Erythroblast (primary cell): ENCODE results near the gene DNAAF1.

Experiments
- GATA1 ChIP-seq: IDR thresholded peaks from 2 replicates; pipeline ENCODE4 v1.6.1; 2011; ENCODE audit warnings: low read depth, mild to moderate bottlenecking, control low read depth, low read length, moderate library complexity
- POLR2A ChIP-seq: IDR thresholded peaks from 2 replicates; pipeline ENCODE4 v1.6.1; 2011; ENCODE audit warnings: mild to moderate bottlenecking, low read length

DNA sequence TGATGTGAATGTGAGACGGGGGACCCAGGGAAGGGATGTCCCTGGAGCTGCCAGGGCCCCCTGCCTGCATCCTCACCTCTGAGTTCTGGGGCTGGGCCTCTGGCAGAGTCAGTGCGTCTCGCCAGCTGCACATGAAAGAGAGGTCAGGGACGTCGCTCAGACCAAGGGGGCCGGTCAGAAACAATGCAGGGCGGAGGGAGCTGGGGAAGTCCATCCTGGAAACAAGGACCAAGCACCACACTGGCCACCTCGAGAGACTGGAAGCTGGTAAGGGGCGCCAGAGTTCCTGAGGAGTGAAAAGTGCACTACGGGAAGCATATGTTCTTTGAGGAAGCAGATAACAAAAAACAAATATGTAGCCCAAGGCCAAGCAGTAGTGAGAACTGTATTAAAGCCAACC lies 39.7 kb downstream of the DNAAF1 start:
- TF ChIP-seq POLR2A: no peak
- no peak for TF ChIP-seq GATA1
